Stimulated activated CD8-positive, alpha-beta memory T cell treated with anti-CD3 and anti-CD28 coated beads, Interleukin-7, amount 100 ng/mL, for 24 hours (primary cell): Measurements from ENCODE around the gene CNRIP1.

Experiments used
- DNase-seq: peaks from one replicate; pipeline ENCODE4 v3.0.0-alpha.2; 2020; ENCODE audit warnings: low read depth

CNRIP1 gene

GRCh38 chr2:68292108-68292710, 27.5 kb downstream of the CNRIP1 start:
- no peak for DNase-seq

- DNase-seq, result no peak
Measured at GRCh38 chr2:68291314-68291713, 28.4 kb downstream of the CNRIP1 start.

GRCh38 chr2:68290901-68291300, 28.8 kb downstream of the CNRIP1 start:
- no peak for DNase-seq

- no peak for DNase-seq
Measured at GRCh38 chr2:68287580-68288441, 31.9 kb downstream of the CNRIP1 start.

GRCh38 chr2:68284896-68285295, 34.9 kb downstream of the CNRIP1 start:
- no peak for DNase-seq

GRCh38 chr2:68283419-68283812, 36.3 kb downstream of the CNRIP1 start:
- DNase-seq, result no peak

- no peak for DNase-seq
Measured at GRCh38 chr2:68282811-68283418, 36.8 kb downstream of the CNRIP1 start.

GRCh38 chr2:68280796-68281195, 39.0 kb downstream of the CNRIP1 start:
- no peak for DNase-seq

GRCh38 chr2:68280348-68280747, 39.4 kb downstream of the CNRIP1 start:
- DNase-seq, result no peak

- no peak for DNase-seq
Measured at GRCh38 chr2:68279691-68280090, 40.1 kb downstream of the CNRIP1 start.

GRCh38 chr2:68278169-68278568, 41.6 kb downstream of the CNRIP1 start:
- no peak for DNase-seq

- no peak for DNase-seq
Measured at GRCh38 chr2:68274022-68274421, 45.7 kb downstream of the CNRIP1 start.

- DNase-seq, result no peak
Measured at GRCh38 chr2:68272246-68272994, 47.3 kb downstream of the CNRIP1 start.

GRCh38 chr2:68266655-68267054, 53.1 kb downstream of the CNRIP1 start:
- no peak for DNase-seq

GRCh38 chr2:68263632-68264031, 56.1 kb downstream of the CNRIP1 start:
- DNase-seq, result no peak

- no peak for DNase-seq
Measured at GRCh38 chr2:68258851-68259250, 60.9 kb downstream of the CNRIP1 start.

- DNase-seq, result no peak
Measured at GRCh38 chr2:68256093-68256450, 63.7 kb downstream of the CNRIP1 start.

GRCh38 chr2:68253219-68254068, 66.3 kb downstream of the CNRIP1 start:
- no peak for DNase-seq

- DNase-seq, result peak; percentile 89
Measured at GRCh38 chr2:68252400-68253218, 67.1 kb downstream of the CNRIP1 start, which contains the start of gene PPP3R1. Gene PPP3R1, minus strand, starts transcription at chr2:68252532. Its CDS starts 405 bp downstream, at chr2:68252127.

- DNase-seq, result peak; percentile 4
Measured at GRCh38 chr2:68251855-68252399, 67.8 kb downstream of the CNRIP1 start.
